ENCODE data around the gene LDB2. TPM values are rescaled to one million over a fixed set of nuclear protein-coding genes. Genes with fewer than 3 reads are reported as not detected.

LDB2 gene
- total RNA-seq, 1 experiment from 2014 or later, result not detected

GRCh38 chr4:16464651-16465050 lies 433.8 kb downstream of the LDB2 start:
- H3K9me2 ChIP-seq (ENCODE audit: insufficient read depth), result no peaks in the 10 kb centered on the region
- H3K4me1 ChIP-seq (replicated peaks; ENCODE audit: insufficient read depth), result no peaks in the 10 kb centered on the region
- no peak for TF ChIP-seq CTCF (conservative IDR thresholded peaks at IDR 0.05)
- TF ChIP-seq EZH2 (IDR thresholded peaks at IDR 0.05; ENCODE audit: low read depth), result no peak
- ChIA-PET POLR2A (ENCODE audit: unreplicated experiment) (no interaction called here), CTCF (no interaction called here)
- H2AFZ ChIP-seq, result no peak overlapping the region
- no peaks in the 10 kb centered on the region for H4K20me1 ChIP-seq (ENCODE audit: insufficient read depth)
- intact Hi-C loops (cut with micrococcal nuclease; ENCODE audit: unreplicated experiment), result no loop called here
- H3K79me2 ChIP-seq (ENCODE audit: low read depth), result no peaks in the 10 kb centered on the region
- no peak for DNase-seq
- no TSS peak for BruUV-seq (replicated peaks)
- no peaks in the 10 kb centered on the region for H3K36me3 ChIP-seq (ENCODE audit: low read depth)
- H3K9me3 ChIP-seq (ENCODE audit: insufficient read depth, low read depth), result no peaks in the 10 kb centered on the region
- H3K27me3 ChIP-seq (ENCODE audit: insufficient read depth, low read depth), result no peaks in the 10 kb centered on the region
- no peaks in the 10 kb centered on the region for H3F3A ChIP-seq (ENCODE audit: insufficient read depth, low read depth)
- no peak overlapping the region for H3K4me3 ChIP-seq
- H3K27ac ChIP-seq, result no peak overlapping the region
- no peak overlapping the region for H3K4me2 ChIP-seq

DNA sequence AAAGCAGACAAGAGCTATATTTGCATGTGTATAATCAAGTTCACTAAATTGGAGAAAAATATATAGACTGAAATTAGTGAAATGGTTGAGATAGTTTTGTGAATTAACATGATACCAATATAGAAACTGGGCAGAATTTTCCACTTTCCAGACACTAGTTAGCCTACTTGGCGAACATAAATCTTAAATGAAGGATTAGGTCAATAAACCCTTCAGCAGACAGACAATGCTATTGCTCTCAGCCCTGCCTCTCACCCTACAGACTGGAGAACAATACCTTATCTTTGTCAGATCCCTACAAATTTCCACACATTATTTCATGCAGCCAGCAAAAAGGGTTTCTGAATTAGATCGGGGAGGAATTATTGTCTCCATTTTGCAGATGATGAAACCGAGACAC lies 435.8 kb downstream of the LDB2 start:
- no peak overlapping the region for H2AFZ ChIP-seq
- H4K20me1 ChIP-seq (ENCODE audit: insufficient read depth), result no peaks in the 10 kb centered on the region
- TF ChIP-seq CTCF (conservative IDR thresholded peaks at IDR 0.05) (no peak), EZH2 (IDR thresholded peaks at IDR 0.05; ENCODE audit: low read depth) (no peak)
- H3K27ac ChIP-seq, result no peak overlapping the region
- no peaks in the 10 kb centered on the region for H3K79me2 ChIP-seq (ENCODE audit: low read depth)
- H3K27me3 ChIP-seq (ENCODE audit: insufficient read depth, low read depth), result no peaks in the 10 kb centered on the region
- intact Hi-C loops (cut with micrococcal nuclease; ENCODE audit: unreplicated experiment), result no loop called here
- no peaks in the 10 kb centered on the region for H3K9me2 ChIP-seq (ENCODE audit: insufficient read depth)
- no peaks in the 10 kb centered on the region for H3K9me3 ChIP-seq (ENCODE audit: insufficient read depth, low read depth)
- H3K36me3 ChIP-seq (ENCODE audit: low read depth), result no peaks in the 10 kb centered on the region
- no peaks in the 10 kb centered on the region for H3F3A ChIP-seq (ENCODE audit: insufficient read depth, low read depth)
- no TSS peak for BruUV-seq (replicated peaks)
- H3K4me2 ChIP-seq, result no peak overlapping the region
- no peak overlapping the region for H3K4me3 ChIP-seq
- POLR2A ChIA-PET (ENCODE audit: unreplicated experiment), result no interaction called here
- DNase-seq, result no peak
- no peaks in the 10 kb centered on the region for H3K4me1 ChIP-seq (replicated peaks; ENCODE audit: insufficient read depth)
- CTCF ChIA-PET, result interaction anchor here (0.6 kb wide), 1 partner anchor 889 kb away, joined by 3 read pairs; no protein-coding TSS in a partner anchor

DNA sequence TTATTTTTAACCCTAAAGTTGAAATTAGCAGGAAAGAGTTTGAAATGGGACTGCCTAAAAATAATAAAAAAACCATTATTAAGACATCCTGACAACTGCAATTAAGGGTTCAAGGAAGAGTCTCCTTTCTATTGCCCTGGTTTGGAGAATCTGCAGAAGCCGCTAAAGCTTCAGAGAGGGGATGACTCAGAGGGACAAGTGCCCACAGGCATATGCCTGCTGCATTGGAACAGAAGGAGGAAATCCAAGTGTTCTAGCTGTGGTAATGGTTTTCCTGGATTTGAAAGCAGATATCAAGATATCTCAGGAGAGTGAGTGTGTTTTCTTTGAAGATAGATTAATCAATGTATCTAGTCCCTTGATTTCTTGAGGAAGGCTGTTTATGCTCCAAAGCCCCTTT lies 437.1 kb downstream of the LDB2 start:
- Histone ChIP-seq H3K36me3 (ENCODE audit: low read depth) (no peaks in the 10 kb centered on the region), H2AFZ (no peak overlapping the region), H3F3A (ENCODE audit: insufficient read depth, low read depth) (no peaks in the 10 kb centered on the region), H3K27me3 (ENCODE audit: insufficient read depth, low read depth) (no peaks in the 10 kb centered on the region), H3K9me3 (ENCODE audit: insufficient read depth, low read depth) (no peaks in the 10 kb centered on the region), H3K4me1 (replicated peaks; ENCODE audit: insufficient read depth) (no peaks in the 10 kb centered on the region), H3K4me2 (no peak overlapping the region), H3K9me2 (ENCODE audit: insufficient read depth) (no peaks in the 10 kb centered on the region), H3K79me2 (ENCODE audit: low read depth) (no peaks in the 10 kb centered on the region), H3K27ac (no peak overlapping the region), H4K20me1 (ENCODE audit: insufficient read depth) (no peaks in the 10 kb centered on the region), H3K4me3 (no peak overlapping the region)
- no TSS peak for BruUV-seq (replicated peaks)
- intact Hi-C loops (cut with micrococcal nuclease; ENCODE audit: unreplicated experiment), result no loop called here
- CTCF ChIA-PET, result no interaction called here
- TF ChIP-seq EZH2 (IDR thresholded peaks at IDR 0.05; ENCODE audit: low read depth), result no peak
- no peak for TF ChIP-seq CTCF (conservative IDR thresholded peaks at IDR 0.05)
- no peak for DNase-seq
- POLR2A ChIA-PET (ENCODE audit: unreplicated experiment), result no interaction called here
